Measurements from ENCODE around the gene ANXA2. TPM values are rescaled to one million over a fixed set of nuclear protein-coding genes. Genes with fewer than 3 reads are reported as not detected.

ANXA2 gene
- total and polyA plus RNA-seq, 8 donors, result 123 to 476 (median 260) TPM

DNA sequence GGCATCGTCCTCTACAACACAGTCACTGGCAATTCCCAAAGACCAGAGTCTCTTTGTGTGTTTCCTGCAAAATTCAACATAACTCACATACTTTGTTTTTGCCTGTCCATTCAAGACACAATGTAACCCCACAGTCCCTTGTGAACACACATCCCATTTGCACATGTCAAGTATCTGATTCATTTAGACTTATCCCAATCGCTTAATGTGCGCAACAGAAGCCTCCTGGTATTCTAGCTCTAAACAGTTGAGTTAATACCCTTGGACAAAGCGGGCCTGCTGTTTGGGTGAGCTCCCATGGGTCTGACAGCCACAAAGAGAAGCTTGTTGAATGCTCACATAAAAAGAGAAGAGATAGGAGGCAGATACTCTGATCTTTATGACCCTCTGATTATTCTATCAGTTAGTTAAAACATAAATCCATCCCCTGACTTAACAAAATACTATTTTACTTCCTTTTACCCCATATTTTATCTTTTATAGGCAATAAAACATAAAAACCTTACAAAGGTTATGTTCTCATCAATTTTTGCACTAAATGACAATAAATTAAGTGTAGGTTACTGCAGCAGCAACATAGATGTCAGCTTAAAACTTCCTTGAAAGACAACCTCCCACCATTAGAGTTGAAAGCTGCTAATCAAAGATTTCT lies 79.4 kb downstream of the ANXA2 start:
- intact Hi-C loops (cut with DNase I), result no loop called here

DNA sequence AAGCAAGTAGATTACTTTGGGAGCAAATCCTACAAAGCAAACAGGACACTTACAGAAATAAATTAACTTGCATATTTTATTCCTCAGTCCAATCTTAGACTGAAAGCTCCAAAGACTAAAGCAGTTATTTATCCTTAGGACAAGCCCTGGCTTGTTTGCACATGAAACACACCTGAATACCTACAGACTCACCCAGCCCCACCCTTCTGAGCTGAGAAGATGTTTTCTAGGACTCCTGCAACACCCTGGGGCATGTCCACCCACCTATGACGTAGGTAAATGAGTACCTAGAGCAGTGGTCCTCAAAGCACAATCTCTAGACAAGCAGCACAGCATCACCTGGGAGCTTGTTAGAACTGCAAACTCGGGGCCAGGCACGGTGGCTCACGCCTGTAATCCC lies 80.8 kb downstream of the ANXA2 start:
- FAIRE-seq, result no peak
- no peak overlapping the region for H3K27ac ChIP-seq
- TF ChIP-seq, protein P1, sequence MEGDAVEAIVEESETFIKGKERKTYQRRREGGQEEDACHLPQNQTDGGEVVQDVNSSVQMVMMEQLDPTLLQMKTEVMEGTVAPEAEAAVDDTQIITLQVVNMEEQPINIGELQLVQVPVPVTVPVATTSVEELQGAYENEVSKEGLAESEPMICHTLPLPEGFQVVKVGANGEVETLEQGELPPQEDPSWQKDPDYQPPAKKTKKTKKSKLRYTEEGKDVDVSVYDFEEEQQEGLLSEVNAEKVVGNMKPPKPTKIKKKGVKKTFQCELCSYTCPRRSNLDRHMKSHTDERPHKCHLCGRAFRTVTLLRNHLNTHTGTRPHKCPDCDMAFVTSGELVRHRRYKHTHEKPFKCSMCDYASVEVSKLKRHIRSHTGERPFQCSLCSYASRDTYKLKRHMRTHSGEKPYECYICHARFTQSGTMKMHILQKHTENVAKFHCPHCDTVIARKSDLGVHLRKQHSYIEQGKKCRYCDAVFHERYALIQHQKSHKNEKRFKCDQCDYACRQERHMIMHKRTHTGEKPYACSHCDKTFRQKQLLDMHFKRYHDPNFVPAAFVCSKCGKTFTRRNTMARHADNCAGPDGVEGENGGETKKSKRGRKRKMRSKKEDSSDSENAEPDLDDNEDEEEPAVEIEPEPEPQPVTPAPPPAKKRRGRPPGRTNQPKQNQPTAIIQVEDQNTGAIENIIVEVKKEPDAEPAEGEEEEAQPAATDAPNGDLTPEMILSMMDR (IDR thresholded peaks at IDR 0.05), result no peak
- H3K36me3 ChIP-seq, result no peaks in the 10 kb centered on the region
- H3K4me1 ChIP-seq, result no peaks in the 10 kb centered on the region
- H3K9me3 ChIP-seq, result no peaks in the 10 kb centered on the region
- intact Hi-C loops (cut with DNase I), result no loop called here
- no peaks in the 10 kb centered on the region for H3K27me3 ChIP-seq
- 46 to 81% methylated on average over 4 of the region's 4 CpGs for WGBS, 2 donors
- no peak overlapping the region for H3K4me3 ChIP-seq
- ATAC-seq, result no peak
- no peak for DNase-seq

More for the DNA sequence above, 79.4 kb downstream of the ANXA2 start:
- no peak for DNase-seq
- TF ChIP-seq, protein P1 (IDR thresholded peaks at IDR 0.05), result no peak
- no peaks in the 10 kb centered on the region for H3K4me1 ChIP-seq
- FAIRE-seq, result no peak
- 94 to 95% methylated on average over 4 of the region's 4 CpGs for WGBS, 2 donors
- no peak overlapping the region for H3K27ac ChIP-seq
- ATAC-seq, result no peak
- H3K36me3 ChIP-seq, result no peaks in the 10 kb centered on the region
- no peak overlapping the region for H3K4me3 ChIP-seq
- no peaks in the 10 kb centered on the region for H3K9me3 ChIP-seq
- H3K27me3 ChIP-seq, result no peaks in the 10 kb centered on the region

DNA sequence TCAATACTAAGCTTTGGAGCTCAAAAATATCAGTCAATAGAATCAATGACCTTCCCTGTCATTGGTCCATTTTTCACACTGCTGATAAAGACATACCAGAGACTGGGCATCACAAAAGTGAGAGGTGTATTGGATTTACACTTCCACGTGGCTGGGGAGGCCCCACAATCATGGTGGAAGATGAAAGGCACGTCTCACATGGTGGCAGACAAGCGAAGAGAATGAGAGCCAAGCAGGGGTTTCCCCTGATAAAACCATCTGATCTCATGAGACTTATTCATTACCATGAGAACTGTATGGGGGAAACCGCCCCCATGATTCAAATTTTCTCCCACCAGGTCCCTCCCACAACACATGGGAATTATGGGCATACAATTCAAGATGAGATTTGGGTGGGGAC lies 81.9 kb downstream of the ANXA2 start:
- ATAC-seq (no peak), FAIRE-seq (no peak), DNase-seq (no peak)
- H3K4me3 ChIP-seq, result no peak overlapping the region
- no peak overlapping the region for H3K27ac ChIP-seq
- H3K9me3 ChIP-seq, result no peaks in the 10 kb centered on the region
- H3K27me3 ChIP-seq, result no peaks in the 10 kb centered on the region
- intact Hi-C loops (cut with DNase I), result no loop called here
- H3K4me1 ChIP-seq, result no peaks in the 10 kb centered on the region
- no peaks in the 10 kb centered on the region for H3K36me3 ChIP-seq
- 33 to 46% methylated on average over 4 of the region's 4 CpGs for WGBS, 2 donors
- TF ChIP-seq, protein P1 (IDR thresholded peaks at IDR 0.05), result no peak

DNA sequence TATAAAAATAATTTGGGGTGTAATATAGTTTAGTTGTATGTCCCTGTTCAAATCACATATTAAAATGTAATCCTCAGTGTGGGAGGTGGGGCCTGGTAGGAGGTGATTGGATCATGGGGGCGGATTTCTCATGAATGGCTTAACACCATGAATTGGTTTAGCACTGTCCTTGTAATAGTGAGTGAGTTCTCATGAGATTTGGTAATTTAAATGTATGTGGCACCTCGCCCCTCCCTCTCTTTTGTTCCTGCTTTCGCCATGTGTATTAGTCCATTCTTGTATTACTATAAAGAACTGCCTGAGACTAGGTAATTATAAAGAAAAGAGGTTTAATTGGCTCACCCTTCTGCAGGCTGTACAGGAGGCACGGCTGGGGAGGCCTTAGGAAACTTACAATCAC lies 83.9 kb downstream of the ANXA2 start:
- 63 to 71% methylated on average over 4 of the region's 4 CpGs for WGBS, 2 donors
- Histone ChIP-seq H3K27ac (no peak overlapping the region), H3K27me3 (no peaks in the 10 kb centered on the region), H3K4me3 (no peak overlapping the region), H3K9me3 (no peaks in the 10 kb centered on the region), H3K36me3 (no peaks in the 10 kb centered on the region), H3K4me1 (no peaks in the 10 kb centered on the region)
- no peak for ATAC-seq
- TF ChIP-seq, protein P1 (IDR thresholded peaks at IDR 0.05), result no peak
- no peak for DNase-seq
- intact Hi-C loops (cut with DNase I), result no loop called here
- no peak for FAIRE-seq

DNA sequence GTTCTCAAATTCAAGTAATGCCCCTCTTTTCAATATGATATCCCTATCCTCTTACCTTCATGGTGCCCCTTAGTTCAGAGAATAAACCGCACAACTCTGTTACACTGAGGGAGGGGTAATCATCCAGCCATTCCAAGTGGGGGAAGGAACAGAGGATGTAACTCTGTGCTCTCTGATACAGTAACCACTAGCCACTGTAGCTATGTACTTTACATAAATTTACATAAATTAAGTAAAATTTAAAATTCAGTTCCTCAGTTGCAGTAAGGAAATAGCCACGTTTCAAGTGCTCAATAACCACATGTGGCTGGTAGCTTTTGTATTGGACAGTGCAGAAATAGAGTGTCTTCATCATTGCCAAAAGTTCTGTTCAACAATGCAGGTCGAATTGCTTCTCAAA lies 90.8 kb downstream of the ANXA2 start:
- no peaks in the 10 kb centered on the region for H3K9me3 ChIP-seq
- no peak for FAIRE-seq
- H3K27me3 ChIP-seq, result no peaks in the 10 kb centered on the region
- H3K27ac ChIP-seq, result no peak overlapping the region
- WGBS, 2 donors, result 43 to 45% methylated on average over 3 of the region's 3 CpGs
- no peaks in the 10 kb centered on the region for H3K4me1 ChIP-seq
- H3K36me3 ChIP-seq, result no peaks in the 10 kb centered on the region
- ATAC-seq, result no peak
- TF ChIP-seq, protein P1 (IDR thresholded peaks at IDR 0.05), result no peak
- intact Hi-C loops (cut with DNase I), result no loop called here
- no peak overlapping the region for H3K4me3 ChIP-seq
- no peak for DNase-seq

All from pancreas (tissue), 10 donors.